ENCODE data around the gene POLE. TPM values are rescaled to one million over a fixed set of nuclear protein-coding genes. Genes with fewer than 3 reads are reported as not detected.

The POLE gene
- total RNA-seq, 4 donors from 2014 or later: 58.3 to 198 (median 84.3) TPM

GRCh38 chr12:132633901-132634300 is 53.2 kb downstream of the POLE start:
- Histone ChIP-seq H3K4me1 (no peaks in the 10 kb centered on the region), H3K27ac (no peak overlapping the region), H3K9me3 (no peaks in the 10 kb centered on the region), H3K27me3 (no peaks in the 10 kb centered on the region), H3K4me3 (no peak overlapping the region), H3K36me3 (peaks cover 0 to 83% (median 0%) of the 10 kb centered on the region in 3 donors)
- no peak for DNase-seq
- no peak for TF ChIP-seq POLR2A (IDR thresholded peaks at IDR 0.05)
- TF ChIP-seq CTCF (IDR thresholded peaks at IDR 0.05): no peak

DNA sequence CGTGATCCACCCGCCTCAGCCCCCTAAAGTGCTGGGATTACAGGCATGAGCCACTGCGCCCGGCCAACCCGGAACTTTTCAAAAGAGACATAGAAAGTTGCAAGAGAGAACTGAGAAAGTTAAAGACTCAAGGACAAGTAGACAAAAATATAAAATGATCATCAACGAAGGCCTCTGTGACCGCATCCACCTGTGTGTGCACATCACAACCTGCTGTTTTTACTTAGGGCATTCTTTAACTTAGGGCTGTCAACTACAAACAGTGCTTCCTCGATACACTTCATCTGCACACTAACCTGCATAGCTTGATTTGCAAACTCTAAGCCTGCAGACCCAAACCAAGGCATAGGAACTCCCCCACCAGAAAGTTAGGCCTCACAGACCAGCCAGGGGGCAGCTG is 53.7 kb downstream of the POLE start:
- Histone ChIP-seq H3K27me3 (no peaks in the 10 kb centered on the region), H3K4me3 (no peak overlapping the region), H3K27ac (no peak overlapping the region), H3K9me3 (no peaks in the 10 kb centered on the region), H3K36me3 (peaks cover 0 to 82% (median 0%) of the 10 kb centered on the region in 3 donors), H3K4me1 (no peaks in the 10 kb centered on the region)
- TF ChIP-seq POLR2A (IDR thresholded peaks at IDR 0.05): no peak
- TF ChIP-seq CTCF (IDR thresholded peaks at IDR 0.05): no peak
- DNase-seq: no peak

- H3K9me3 ChIP-seq: no peaks in the 10 kb centered on the region
- TF ChIP-seq POLR2A (IDR thresholded peaks at IDR 0.05) (no peak), CTCF (IDR thresholded peaks at IDR 0.05) (no peak)
- no peaks in the 10 kb centered on the region for H3K4me1 ChIP-seq
- no peak overlapping the region for H3K27ac ChIP-seq
- no peaks in the 10 kb centered on the region for H3K27me3 ChIP-seq
- no peak overlapping the region for H3K4me3 ChIP-seq
- no peak for DNase-seq
- peaks cover 0 to 74% (median 0%) of the 10 kb centered on the region in 3 donors for H3K36me3 ChIP-seq
These were observed 54.5 kb downstream of the POLE start for GRCh38 chr12:132632521-132633228.

GRCh38 chr12:132631666-132632065 is 55.5 kb downstream of the POLE start:
- Histone ChIP-seq H3K27me3 (no peaks in the 10 kb centered on the region), H3K4me1 (no peaks in the 10 kb centered on the region), H3K36me3 (peaks cover 0 to 64% (median 0%) of the 10 kb centered on the region in 3 donors), H3K9me3 (no peaks in the 10 kb centered on the region), H3K27ac (no peak overlapping the region), H3K4me3 (no peak overlapping the region)
- TF ChIP-seq POLR2A (IDR thresholded peaks at IDR 0.05) (no peak), CTCF (IDR thresholded peaks at IDR 0.05) (no peak)
- DNase-seq: no peak

- H3K4me1 ChIP-seq: no peaks in the 10 kb centered on the region
- TF ChIP-seq CTCF (IDR thresholded peaks at IDR 0.05) (no peak), POLR2A (IDR thresholded peaks at IDR 0.05) (no peak)
- H3K9me3 ChIP-seq: no peaks in the 10 kb centered on the region
- DNase-seq: no peak
- H3K36me3 ChIP-seq: peaks cover 0 to 65% (median 0%) of the 10 kb centered on the region in 3 donors
- no peaks in the 10 kb centered on the region for H3K27me3 ChIP-seq
- H3K4me3 ChIP-seq: no peak overlapping the region
- H3K27ac ChIP-seq: no peak overlapping the region
These were observed 56.5 kb downstream of the POLE start for GRCh38 chr12:132630672-132631071.

All from Peyer's patch (tissue), 4 donors.